AG20443 (cell line): ENCODE data around the gene ACOT2.
"Not testable (repeated sequence)": the region's sequence is repeated elsewhere in the genome, so short reads cannot be mapped to it uniquely, and the experiment has no call there.

Source experiments
- DNase-seq: peaks from one replicate; pipeline ENCODE4 v3.0.0; 2012; ENCODE audit warnings: low spot score, mixed read lengths

Gene ACOT2

GRCh38 chr14:73567951-73568885, 795 bp upstream of the ACOT2 start:
- DNase-seq = peak; percentile 20

GRCh38 chr14:73568886-73569184, 178 bp upstream of the ACOT2 start:
- DNase-seq = not testable (repeated sequence)

- peak; percentile 61 for DNase-seq
These were observed 1.9 kb downstream of the ACOT2 start for GRCh38 chr14:73570913-73571312.

- DNase-seq = not testable (repeated sequence)
These were observed 4.0 kb downstream of the ACOT2 start for GRCh38 chr14:73573034-73573433.

GRCh38 chr14:73573740-73574139, 4.7 kb downstream of the ACOT2 start:
- DNase-seq = not testable (repeated sequence)

GRCh38 chr14:73574251-73574650, 5.2 kb downstream of the ACOT2 start:
- not testable (repeated sequence) for DNase-seq

GRCh38 chr14:73576391-73576790, 7.4 kb downstream of the ACOT2 start:
- no peak for DNase-seq

GRCh38 chr14:73577214-73577613, 8.2 kb downstream of the ACOT2 start:
- DNase-seq = not testable (repeated sequence)

GRCh38 chr14:73582102-73582979, 13.3 kb downstream of the ACOT2 start:
- DNase-seq = not testable (repeated sequence)

- no peak for DNase-seq
These were observed 19.7 kb downstream of the ACOT2 start for GRCh38 chr14:73588695-73589094.

GRCh38 chr14:73589116-73589515, 20.1 kb downstream of the ACOT2 start:
- DNase-seq = no peak

- DNase-seq = not testable (repeated sequence)
These were observed 21.6 kb downstream of the ACOT2 start for GRCh38 chr14:73590673-73591004.

- DNase-seq = peak; percentile 59
These were observed 22.9 kb downstream of the ACOT2 start, which contains the start of gene ACOT4 for GRCh38 chr14:73591690-73592449. Gene ACOT4 (plus strand): TSS chr14:73591873. CDS start chr14:73591960, 87 bp downstream.

GRCh38 chr14:73594491-73594890, 25.5 kb downstream of the ACOT2 start:
- no peak for DNase-seq

- DNase-seq = no peak
These were observed 30.5 kb downstream of the ACOT2 start for GRCh38 chr14:73599499-73599898.

GRCh38 chr14:73602994-73603393, 34.0 kb downstream of the ACOT2 start:
- no peak for DNase-seq

GRCh38 chr14:73606271-73606670, 37.3 kb downstream of the ACOT2 start:
- DNase-seq = no peak

- no peak for DNase-seq
These were observed 38.2 kb downstream of the ACOT2 start for GRCh38 chr14:73607241-73607640.

- no peak for DNase-seq
These were observed 41.7 kb downstream of the ACOT2 start for GRCh38 chr14:73610687-73611086.

- peak; percentile 86 for DNase-seq
These were observed 43.5 kb downstream of the ACOT2 start, which contains the start of gene ACOT6 for GRCh38 chr14:73612339-73613045. Gene ACOT6 (plus strand): TSS chr14:73612517. CDS start chr14:73612572, 55 bp downstream.

- DNase-seq = no peak
These were observed 44.0 kb downstream of the ACOT2 start for GRCh38 chr14:73613046-73613383.
